Measurements from ENCODE around the gene UNKL. TPM values are rescaled to one million over a fixed set of nuclear protein-coding genes. Genes with fewer than 3 reads are reported as not detected.

UNKL gene
- total and polyA plus RNA-seq, 2 of the 8 experiments (the other 6 are each of a cell fraction or from before 2014, with no cell fraction given): 25.1 to 31.8 TPM

GRCh38 chr16:1394367-1394951 lies 20.0 kb downstream of the UNKL start:
- WGBS, 2 experiments (ENCODE audit: extremely low coverage in 1 of 2, insufficient coverage in 1 of 2, insufficient read length in 1 of 2, insufficient replicate concordance in 2 of 2, low coverage in 1 of 2, low lambda C conversion rate in 2 of 2, missing lambda C conversion rate in 1 of 2): 91% methylated on average over 19 of the region's 19 CpGs; no CpG with 5 or more reads in 1 of the 2 experiments
- Histone ChIP-seq H3K79me1 (ENCODE audit: low read depth, low read length) (no peaks in the 10 kb centered on the region), H2BK5ac (ENCODE audit: low read depth, low read length) (no peak overlapping the region), H3K9me3 (ENCODE audit: insufficient read depth in 2 of 2, low read depth in 1 of 2, low read length in 1 of 2) (no peaks in the 10 kb centered on the region), H2BK120ac (replicated peaks; ENCODE audit: low read depth, low read length) (no peak overlapping the region), H3K27me3 (replicated peaks in 1 of 4; ENCODE audit: control insufficient read depth in 3 of 4, extremely low read depth in 1 of 4, insufficient read depth in 3 of 4, low read length in 3 of 4) (no peaks in the 10 kb centered on the region), H2BK20ac (ENCODE audit: low read length) (no peak overlapping the region), H4K5ac (ENCODE audit: insufficient read length, low read depth, low read length) (no peak overlapping the region), H4K8ac (ENCODE audit: extremely low read depth, insufficient read depth, low read length) (no peak overlapping the region), H3K56ac (replicated peaks; ENCODE audit: insufficient read length, low read depth, low read length) (no peak overlapping the region), H3K27ac (ENCODE audit: low read depth, low read length) (no peak overlapping the region), H3K23ac (ENCODE audit: insufficient read length) (no peak overlapping the region), H4K20me1 (replicated peaks in 1 of 2; ENCODE audit: control insufficient read depth in 1 of 2, insufficient read depth in 2 of 2, low read length in 2 of 2) (peaks cover 0 to 4% of the 10 kb centered on the region in 2 experiments), H3K79me2 (ENCODE audit: control insufficient read depth in 1 of 2, insufficient read depth in 2 of 2, low read length in 2 of 2) (no peaks in the 10 kb centered on the region), H3K4me3 (ENCODE audit: extremely low read depth in 1 of 4, insufficient read depth in 2 of 4, low read depth in 3 of 4, low read length in 4 of 4) (no peak overlapping the region), H2AFZ (ENCODE audit: low read length) (no peak overlapping the region), H3K23me2 (ENCODE audit: low read depth, low read length) (no peaks in the 10 kb centered on the region), H4K91ac (replicated peaks; ENCODE audit: insufficient read length, low read length) (no peak overlapping the region), H3K9ac (replicated peaks in 1 of 4; ENCODE audit: extremely low read depth in 1 of 4, low read depth in 3 of 4, low read length in 3 of 4) (no peak overlapping the region), H3K14ac (ENCODE audit: insufficient read length) (no peak overlapping the region), H2BK15ac (ENCODE audit: low read length) (no peak overlapping the region), H2BK12ac (ENCODE audit: low read depth, low read length) (no peak overlapping the region), H2AK5ac (ENCODE audit: low read depth, low read length) (no peak overlapping the region), H3K18ac (ENCODE audit: extremely low read depth, low read length) (no peak overlapping the region), H3K4me2 (ENCODE audit: insufficient read depth in 1 of 2, low read depth in 2 of 2, low read length in 2 of 2) (no peak overlapping the region), H3K36me3 (ENCODE audit: control insufficient read depth in 2 of 4, insufficient read depth in 4 of 4, low read length in 3 of 4) (peaks cover 3 to 13% (median 7%) of the 10 kb centered on the region in 4 experiments; a peak in 5 of 8 replicates), H3K4me1 (replicated peaks in 1 of 4; ENCODE audit: control insufficient read depth in 3 of 4, insufficient read depth in 4 of 4, low read length in 3 of 4) (no peaks in the 10 kb centered on the region), H3K4ac (replicated peaks; ENCODE audit: insufficient read length, low read depth, low read length) (no peak overlapping the region)
- ChIA-PET POLR2A (ENCODE audit: partially characterized antibody) (no interaction called here), CTCF (ENCODE audit: partially characterized antibody) (interaction anchor here (1.1 kb wide), 1 partner anchor 17 kb away, joined by 3 read pairs; no protein-coding TSS in a partner anchor)
- TF ChIP-seq KDM5A (IDR thresholded peaks at IDR 0.05; ENCODE audit: low read length) (no peak), EZH2 (IDR thresholded peaks at IDR 0.05; ENCODE audit: low read depth, low read length, severe bottlenecking) (no peak), SAP30 (IDR thresholded peaks at IDR 0.05; ENCODE audit: insufficient read depth, insufficient replicate concordance, low read length) (no peak), SIX5 (IDR thresholded peaks at IDR 0.05; ENCODE audit: low read depth, low read length) (no peak), NRF1 (IDR thresholded peaks at IDR 0.05; ENCODE audit: low read depth, low read length) (no peak), RXRA (IDR thresholded peaks at IDR 0.05; ENCODE audit: insufficient read depth, low read depth, low read length) (no peak), KDM4A (IDR thresholded peaks at IDR 0.05; ENCODE audit: low read depth, low read length, severe bottlenecking) (no peak), TEAD4 (IDR thresholded peaks at IDR 0.05; ENCODE audit: low read depth, low read length) (no peak), YY1 (IDR thresholded peaks at IDR 0.05; ENCODE audit: low read depth, low read length) (no peak)
- TF ChIP-seq, protein P1, sequence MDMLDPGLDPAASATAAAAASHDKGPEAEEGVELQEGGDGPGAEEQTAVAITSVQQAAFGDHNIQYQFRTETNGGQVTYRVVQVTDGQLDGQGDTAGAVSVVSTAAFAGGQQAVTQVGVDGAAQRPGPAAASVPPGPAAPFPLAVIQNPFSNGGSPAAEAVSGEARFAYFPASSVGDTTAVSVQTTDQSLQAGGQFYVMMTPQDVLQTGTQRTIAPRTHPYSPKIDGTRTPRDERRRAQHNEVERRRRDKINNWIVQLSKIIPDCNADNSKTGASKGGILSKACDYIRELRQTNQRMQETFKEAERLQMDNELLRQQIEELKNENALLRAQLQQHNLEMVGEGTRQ (IDR thresholded peaks at IDR 0.05; ENCODE audit: low read length): no peak
- FAIRE-seq (no peak), DNase-seq (ENCODE audit: low read depth in 1 of 2, low spot score in 2 of 2) (no peak)
